ENCODE results near the gene NR3C2. TPM values are rescaled to one million over a fixed set of nuclear protein-coding genes. Genes with fewer than 3 reads are reported as not detected.
A peak's percentile ranks its signal among the peaks of the same experiment; 100 is the strongest.

Gene NR3C2
- total RNA-seq, 2 experiments from 2014 or later, result 2.0 to 5.2 TPM

GRCh38 chr4:148429206-148429605 is 13.0 kb downstream of the NR3C2 start:
- H2AFZ ChIP-seq (ENCODE audit: low read length), result peak overlapping the region; percentile 26; the same call in 1 of the 2 replicates

GRCh38 chr4:148426643-148427042 is 15.6 kb downstream of the NR3C2 start:
- ChIA-PET POLR2A (no interaction called here), CTCF (ENCODE audit: unreplicated experiment) (no interaction called here)
- Histone ChIP-seq H2AFZ (ENCODE audit: low read length) (no peak overlapping the region), H3K9me2 (ENCODE audit: insufficient read depth, low read length) (no peaks in the 10 kb centered on the region), H3K4me3 (ENCODE audit: low read depth, low read length, poor library complexity, severe bottlenecking) (no peak overlapping the region), H3K27ac (ENCODE audit: low read depth, low read length, poor library complexity, severe bottlenecking) (no peak overlapping the region), H3K9me3 (ENCODE audit: low read length) (no peaks in the 10 kb centered on the region), H3K4me2 (ENCODE audit: low read length) (no peak overlapping the region), H3K4me1 (ENCODE audit: insufficient read depth, low read length, poor library complexity, severe bottlenecking) (peaks cover 20% of the 10 kb centered on the region), H3K36me3 (ENCODE audit: insufficient read depth, low read length) (no peaks in the 10 kb centered on the region), H4K20me1 (ENCODE audit: insufficient read depth, low read length) (no peaks in the 10 kb centered on the region), H3K79me2 (ENCODE audit: insufficient read depth, low read depth, low read length) (no peaks in the 10 kb centered on the region)
- intact Hi-C loops (cut with micrococcal nuclease; ENCODE audit: unreplicated experiment), result no loop called here
- no peak for DNase-seq (ENCODE audit: low spot score)
- no TSS peak for BruUV-seq (replicated peaks)
- peak; percentile 33; the same call in 1 of the 2 replicates for TF ChIP-seq CTCF (conservative IDR thresholded peaks at IDR 0.05; ENCODE audit: low read length)
- no peak for TF ChIP-seq EZH2phosphoT487 (IDR thresholded peaks at IDR 0.05; ENCODE audit: borderline replicate concordance, low read depth, low read length)

More at GRCh38 chr4:148429206-148429605, 13.0 kb downstream of the NR3C2 start:
- Histone ChIP-seq H4K20me1 (ENCODE audit: insufficient read depth, low read length) (no peaks in the 10 kb centered on the region), H3K4me1 (ENCODE audit: insufficient read depth, low read length, poor library complexity, severe bottlenecking) (peaks cover 20% of the 10 kb centered on the region), H3K4me2 (ENCODE audit: low read length) (no peak overlapping the region; the same call in 1 of the 2 replicates), H3K9me2 (ENCODE audit: insufficient read depth, low read length) (no peaks in the 10 kb centered on the region), H3K4me3 (ENCODE audit: low read depth, low read length, poor library complexity, severe bottlenecking) (no peak overlapping the region), H3K9me3 (ENCODE audit: low read length) (no peaks in the 10 kb centered on the region), H3K27ac (ENCODE audit: low read depth, low read length, poor library complexity, severe bottlenecking) (no peak overlapping the region), H3K36me3 (ENCODE audit: insufficient read depth, low read length) (no peaks in the 10 kb centered on the region), H3K79me2 (ENCODE audit: insufficient read depth, low read depth, low read length) (no peaks in the 10 kb centered on the region)
- no TSS peak for BruUV-seq (replicated peaks)
- ChIA-PET CTCF (ENCODE audit: unreplicated experiment) (no interaction called here), POLR2A (interaction anchor here (0.7 kb wide), 1 partner anchor 1097 kb away, joined by 3 read pairs; no protein-coding TSS in a partner anchor)
- TF ChIP-seq CTCF (conservative IDR thresholded peaks at IDR 0.05; ENCODE audit: low read length), result no peak
- no peak for DNase-seq (ENCODE audit: low spot score)
- intact Hi-C loops (cut with micrococcal nuclease; ENCODE audit: unreplicated experiment), result no loop called here

- CTCF ChIA-PET (ENCODE audit: unreplicated experiment), result no interaction called here
- Histone ChIP-seq H3K4me1 (ENCODE audit: insufficient read depth, low read length, poor library complexity, severe bottlenecking) (peaks cover 20% of the 10 kb centered on the region), H3K27ac (ENCODE audit: low read depth, low read length, poor library complexity, severe bottlenecking) (no peak overlapping the region), H3K4me3 (ENCODE audit: low read depth, low read length, poor library complexity, severe bottlenecking) (no peak overlapping the region), H3K9me2 (ENCODE audit: insufficient read depth, low read length) (no peaks in the 10 kb centered on the region), H3K79me2 (ENCODE audit: insufficient read depth, low read depth, low read length) (no peaks in the 10 kb centered on the region), H2AFZ (ENCODE audit: low read length) (no peak overlapping the region), H3K36me3 (ENCODE audit: insufficient read depth, low read length) (no peaks in the 10 kb centered on the region), H3K4me2 (ENCODE audit: low read length) (no peak overlapping the region), H4K20me1 (ENCODE audit: insufficient read depth, low read length) (no peaks in the 10 kb centered on the region), H3K9me3 (ENCODE audit: low read length) (no peaks in the 10 kb centered on the region)
- BruUV-seq (replicated peaks), result no TSS peak
- no peak for TF ChIP-seq EZH2phosphoT487 (IDR thresholded peaks at IDR 0.05; ENCODE audit: borderline replicate concordance, low read depth, low read length)
- peak; percentile 28; the same call in 1 of the 2 replicates for TF ChIP-seq CTCF (conservative IDR thresholded peaks at IDR 0.05; ENCODE audit: low read length)
- POLR2A ChIA-PET, result no interaction called here
- DNase-seq (ENCODE audit: low spot score), result no peak
- intact Hi-C loops (cut with micrococcal nuclease; ENCODE audit: unreplicated experiment), result no loop called here
These were observed 16.7 kb downstream of the NR3C2 start for GRCh38 chr4:148425327-148426110.

Measured in OCI-LY7 (cell line).